AG08395 (cell line): ENCODE results near the gene HPN.
"Not testable (repeated sequence)": the region's sequence is repeated elsewhere in the genome, so short reads cannot be mapped to it uniquely, and the experiment has no call there.

Source experiments
- DNase-seq: peaks from one replicate; pipeline ENCODE4 v3.0.0; 2012; ENCODE audit warnings: mixed read lengths, low spot score

Gene HPN

DNA sequence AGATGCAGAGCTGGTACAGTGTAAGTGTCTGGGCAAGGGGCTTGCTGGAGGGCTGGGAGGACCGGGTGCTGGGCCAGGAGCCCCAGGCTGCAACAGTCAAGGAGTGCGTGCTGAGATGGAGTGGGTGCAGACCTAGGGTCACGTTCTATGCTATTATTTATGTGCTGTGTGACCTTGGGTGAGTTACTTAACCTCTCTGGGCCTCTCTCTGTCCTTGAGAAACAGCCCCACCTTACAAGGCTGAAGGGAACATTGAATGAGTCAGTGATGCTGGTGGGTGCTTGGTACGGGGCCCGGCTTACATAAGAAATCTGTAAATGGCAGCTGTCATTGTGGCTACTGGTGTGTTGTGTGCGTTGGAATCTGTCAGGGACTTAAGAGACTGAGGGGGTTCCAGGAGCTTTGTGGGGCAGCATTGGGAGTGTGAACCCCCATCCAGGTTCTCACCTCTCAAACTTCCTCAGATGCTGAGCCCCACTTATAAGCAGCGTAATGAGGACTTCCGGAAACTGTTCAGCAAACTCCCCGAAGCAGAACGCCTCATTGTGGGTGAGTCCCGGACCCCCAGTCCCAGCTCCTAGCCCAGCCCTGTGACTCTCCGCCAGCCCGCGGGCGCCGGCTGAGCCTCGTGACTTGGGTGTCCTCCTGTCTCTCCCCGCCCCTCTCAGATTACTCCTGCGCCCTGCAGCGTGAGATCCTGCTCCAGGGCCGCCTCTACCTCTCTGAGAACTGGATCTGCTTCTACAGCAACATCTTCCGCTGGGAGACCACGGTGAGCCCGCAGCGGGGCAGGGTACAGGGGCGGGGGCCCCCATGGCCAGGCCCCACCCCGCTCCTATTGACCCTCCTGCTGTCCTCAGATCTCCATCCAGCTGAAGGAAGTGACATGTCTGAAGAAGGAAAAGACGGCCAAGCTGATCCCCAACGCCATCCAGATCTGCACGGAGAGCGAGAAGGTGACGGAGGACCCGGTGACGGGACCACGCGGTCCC is 31.8 kb upstream of the HPN start:
- DNase-seq: no peak

- DNase-seq: no peak
Measured at GRCh38 chr19:35011091-35011689, 30.3 kb upstream of the HPN start.

DNA sequence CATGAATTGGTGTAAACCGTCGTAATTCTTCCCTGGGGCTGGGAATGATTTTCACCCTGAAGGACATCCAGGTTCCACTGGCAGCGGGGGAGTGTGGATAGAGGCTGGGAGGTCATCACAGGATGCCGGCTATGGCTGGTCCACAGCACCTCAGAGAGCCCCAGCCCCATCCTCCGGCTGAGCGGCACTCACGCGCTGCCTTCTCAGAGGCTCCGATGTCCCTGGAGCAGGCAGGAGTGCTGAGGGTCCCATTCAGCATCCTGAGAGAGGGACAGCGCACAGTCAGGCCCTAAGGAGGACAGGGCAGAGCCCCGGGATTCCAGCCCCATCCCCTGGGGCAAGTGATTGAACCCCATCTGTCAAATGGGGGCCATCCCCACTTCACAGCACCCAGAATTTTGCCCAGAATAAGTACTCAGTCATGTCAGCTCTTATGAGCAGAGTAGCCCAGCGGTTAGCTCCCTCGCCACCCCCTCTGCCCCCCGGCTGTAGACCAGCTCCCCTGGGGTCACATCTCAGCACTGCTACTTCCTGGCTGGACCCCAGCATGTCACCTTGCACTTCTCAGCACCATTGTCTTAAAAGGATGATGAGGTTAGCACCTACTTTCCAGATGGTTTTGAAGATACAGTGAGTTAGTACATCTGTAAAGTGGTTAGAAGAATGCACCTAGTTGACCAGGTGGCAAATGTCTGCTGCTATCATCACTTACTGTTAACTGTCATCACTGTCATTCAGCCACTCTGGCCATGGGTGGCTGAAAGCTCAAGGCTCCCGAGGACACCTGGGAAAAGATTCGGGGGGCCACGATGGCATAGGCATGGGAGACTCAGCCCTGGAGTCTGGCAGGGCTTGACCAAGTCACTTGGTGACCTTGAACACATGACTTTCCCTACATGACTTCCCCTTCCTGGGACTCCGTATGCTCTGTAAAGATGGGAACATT is 29.5 kb upstream of the HPN start:
- DNase-seq: no peak

DNA sequence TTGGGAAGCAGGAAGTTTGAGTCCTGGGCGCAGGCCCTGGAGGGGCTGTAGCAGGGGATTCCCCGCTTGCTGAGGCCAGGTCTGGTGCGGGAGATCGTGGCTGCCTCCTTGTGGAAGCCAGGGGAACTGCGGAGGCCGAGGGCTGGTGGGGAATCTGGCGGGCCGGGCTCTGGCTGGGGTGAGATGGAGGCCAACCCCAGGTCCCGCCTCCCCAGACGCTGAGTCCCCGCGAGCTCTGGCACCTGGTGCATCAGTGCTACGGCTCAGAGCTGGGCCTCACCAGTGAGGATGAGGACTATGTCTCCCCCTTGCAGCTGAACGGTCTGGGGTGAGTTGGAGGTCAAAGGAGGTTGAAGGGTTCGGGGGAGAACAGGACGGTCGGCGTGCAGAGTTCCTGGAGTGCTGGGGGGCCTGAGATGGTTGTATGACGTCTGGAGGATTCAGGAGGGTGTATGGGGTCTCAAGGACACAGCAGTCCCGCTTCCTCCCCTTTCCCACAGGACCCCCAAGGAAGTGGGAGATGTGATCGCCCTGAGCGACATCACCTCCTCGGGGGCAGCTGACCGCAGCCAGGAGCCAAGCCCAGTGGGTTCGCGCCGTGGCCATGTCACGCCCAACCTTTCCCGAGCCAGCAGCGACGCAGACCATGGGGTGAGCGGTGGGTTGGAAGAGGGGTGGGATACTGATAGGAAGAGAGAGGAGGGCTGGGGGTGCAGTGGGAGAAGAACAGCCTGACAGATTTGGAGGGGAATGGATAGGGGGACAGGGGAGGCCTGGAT is 28.3 kb upstream of the HPN start:
- peak; percentile 81 for DNase-seq

GRCh38 chr19:35013820-35014754 is 27.4 kb upstream of the HPN start:
- DNase-seq: no peak

DNA sequence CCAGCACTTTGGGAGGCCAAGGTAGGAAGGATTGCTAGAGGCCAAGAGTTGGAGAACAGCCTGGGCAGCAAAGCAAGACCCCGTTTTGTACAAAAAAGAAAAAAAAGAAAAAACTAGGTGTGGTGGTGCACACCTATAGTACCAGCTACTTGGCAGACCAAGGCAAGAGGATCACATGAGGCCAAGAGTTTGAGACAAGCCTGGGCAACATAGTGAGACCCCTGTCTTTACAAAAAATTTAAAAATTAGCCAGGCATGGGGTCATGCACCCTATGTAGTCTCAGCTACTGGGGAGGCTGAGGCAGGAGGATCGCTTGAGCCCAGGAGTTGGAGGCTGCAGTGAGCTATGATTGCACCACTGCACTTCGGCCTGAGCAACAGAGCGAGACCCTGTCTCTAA is 26.7 kb upstream of the HPN start:
- DNase-seq: not testable (repeated sequence)

DNA sequence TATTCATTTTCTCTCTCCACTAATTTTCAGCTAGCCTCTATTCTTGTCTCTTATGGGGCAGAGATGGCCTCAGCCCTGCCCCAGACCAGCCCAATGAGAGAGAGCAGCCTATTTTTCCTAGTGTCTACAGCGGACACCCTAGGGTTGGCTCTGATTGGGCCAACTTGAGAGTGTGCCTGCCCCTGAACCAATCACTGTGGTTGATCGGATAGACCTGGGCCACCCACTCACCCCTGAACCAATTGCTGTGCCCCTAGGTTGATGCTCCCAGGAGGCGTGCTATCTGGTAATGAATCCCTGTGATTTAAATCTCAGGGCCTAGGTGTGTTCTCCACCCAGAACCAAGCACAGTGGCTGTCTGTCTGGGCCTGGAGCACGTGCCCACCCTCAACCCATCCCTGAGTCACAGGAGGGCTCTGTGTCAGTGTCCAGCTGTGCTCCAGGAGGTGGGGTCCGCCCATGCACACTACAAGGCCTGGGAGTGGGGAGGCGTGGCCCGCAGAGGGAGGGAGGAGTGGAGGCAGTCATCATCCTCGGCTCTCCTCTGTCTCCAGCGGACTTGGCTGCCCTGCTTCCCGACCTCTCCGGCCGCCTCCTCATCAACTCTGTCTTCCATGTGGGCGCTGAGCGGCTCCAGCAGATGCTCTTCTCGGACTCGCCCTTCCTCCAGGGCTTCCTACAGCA is 26.1 kb upstream of the HPN start:
- DNase-seq: peak; percentile 67

DNA sequence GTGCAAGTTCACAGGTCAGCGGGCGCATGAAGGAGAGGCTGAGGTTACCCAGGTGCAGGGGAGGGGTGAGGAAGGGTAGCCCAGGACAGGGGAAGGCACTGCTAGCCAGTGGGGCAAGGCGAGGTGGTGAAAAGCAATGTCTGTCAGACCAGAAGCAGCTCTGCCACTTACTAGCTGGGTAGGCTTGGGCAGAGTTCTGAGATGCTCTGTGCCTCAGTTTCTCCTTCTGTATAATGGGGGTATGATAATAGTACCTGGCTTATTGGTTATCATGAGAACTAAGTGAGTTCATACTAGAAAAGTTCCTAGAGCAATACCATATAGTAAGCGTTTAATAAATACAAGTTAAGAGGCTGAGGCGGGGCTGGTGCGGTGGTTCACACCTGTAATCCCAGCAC is 25.6 kb upstream of the HPN start:
- no peak for DNase-seq

DNA sequence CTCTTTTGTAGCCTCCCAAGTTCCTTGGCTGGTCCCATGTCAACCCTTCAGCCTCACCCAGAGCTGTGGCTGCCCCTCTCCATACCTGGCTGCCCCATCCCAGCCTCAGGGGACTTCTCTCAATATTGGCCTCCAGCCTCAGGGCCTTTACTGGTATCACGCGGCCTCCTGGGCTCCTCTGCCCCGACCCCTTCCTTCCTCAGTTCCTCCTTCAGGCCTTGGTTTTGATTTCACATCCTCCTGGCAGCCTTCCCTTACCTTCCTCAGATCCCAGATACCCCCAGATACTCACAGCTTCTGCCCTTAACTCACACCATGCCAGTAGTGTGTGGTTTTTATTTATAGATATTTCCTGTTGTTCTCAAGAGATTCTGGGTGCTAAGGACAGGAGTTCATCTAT is 24.0 kb upstream of the HPN start:
- no peak for DNase-seq

DNA sequence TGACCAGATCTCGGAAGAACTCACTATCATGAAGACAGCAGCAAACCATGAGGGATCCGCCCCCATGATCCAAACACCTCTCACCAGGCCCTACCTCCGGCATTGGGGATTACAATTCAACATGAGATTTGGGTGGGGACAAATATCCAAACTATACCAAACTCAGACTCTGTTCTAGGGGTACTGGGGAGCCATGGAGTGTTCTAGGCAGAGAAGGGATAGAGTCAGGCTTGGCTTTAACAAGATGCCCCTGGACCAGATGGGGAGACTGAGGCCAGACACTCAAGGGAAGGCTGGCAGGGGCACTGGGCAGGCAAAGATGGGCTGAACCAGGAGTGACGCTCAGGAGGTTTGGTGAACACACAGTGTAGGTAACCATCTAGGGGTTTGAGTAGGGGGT is 23.1 kb upstream of the HPN start:
- DNase-seq: no peak

- no peak for DNase-seq
Measured at GRCh38 chr19:35019144-35019543, 22.4 kb upstream of the HPN start.

GRCh38 chr19:35021016-35021415 is 20.5 kb upstream of the HPN start:
- no peak for DNase-seq

DNA sequence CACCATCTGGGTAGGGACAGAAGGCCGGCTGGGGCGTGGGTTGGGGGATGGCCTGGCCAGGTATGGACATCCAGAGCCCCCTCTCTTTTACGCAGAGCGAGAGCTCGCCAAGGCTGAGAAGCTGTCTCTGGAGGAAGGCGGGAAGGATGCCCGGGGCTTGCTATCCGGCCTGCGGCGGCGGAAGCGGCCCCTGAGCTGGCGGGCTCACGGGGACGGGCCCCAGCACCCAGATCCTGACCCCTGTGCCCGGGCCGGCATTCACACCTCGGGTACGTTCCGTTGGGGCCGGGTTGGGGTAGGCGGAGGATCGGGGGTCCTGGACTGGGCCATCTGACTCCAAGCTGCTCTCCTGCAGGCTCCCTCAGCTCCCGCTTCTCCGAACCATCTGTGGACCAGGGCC is 19.9 kb upstream of the HPN start:
- DNase-seq: no peak

- no peak for DNase-seq
Measured at GRCh38 chr19:35022460-35022859, 19.1 kb upstream of the HPN start.

DNA sequence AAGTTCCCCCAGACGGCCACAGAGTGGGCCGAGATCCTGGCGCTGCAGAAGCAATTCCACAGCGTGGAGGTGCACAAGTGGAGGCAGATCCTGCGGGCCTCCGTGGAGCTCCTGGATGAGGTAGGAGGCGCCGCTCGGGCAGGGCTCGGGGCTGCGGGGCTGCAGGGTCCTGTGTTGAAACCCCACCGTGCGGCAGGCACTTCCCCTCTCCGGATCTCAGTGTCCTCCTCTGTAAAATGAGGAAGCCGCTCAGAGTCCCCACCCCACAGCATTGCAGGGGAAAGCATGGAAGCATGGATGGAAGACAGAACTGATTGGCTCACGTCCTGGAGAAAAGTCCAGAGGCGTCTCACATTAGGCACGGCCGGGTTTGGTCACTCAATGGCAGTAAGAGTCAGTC is 18.1 kb upstream of the HPN start:
- DNase-seq: no peak

DNA sequence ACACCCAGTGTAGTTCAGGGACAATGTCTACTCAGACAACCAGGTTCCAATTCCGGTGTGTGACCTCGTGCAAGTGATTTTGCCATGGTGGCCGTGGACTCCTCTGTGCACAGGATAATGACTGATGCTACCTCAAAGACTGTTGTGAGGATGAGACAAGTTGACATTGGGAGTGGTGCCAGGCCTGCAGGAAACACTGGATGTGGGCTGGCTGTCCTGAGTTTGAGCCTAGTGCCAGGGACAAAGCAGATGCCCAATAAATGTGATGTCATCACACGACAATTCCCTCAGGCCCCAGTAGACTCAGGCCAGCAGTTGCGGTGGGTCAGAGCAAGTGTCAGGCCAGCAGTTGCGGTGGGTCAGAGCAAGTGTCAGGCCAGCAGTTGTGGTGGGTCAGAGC is 17.4 kb upstream of the HPN start:
- DNase-seq: no peak

DNA sequence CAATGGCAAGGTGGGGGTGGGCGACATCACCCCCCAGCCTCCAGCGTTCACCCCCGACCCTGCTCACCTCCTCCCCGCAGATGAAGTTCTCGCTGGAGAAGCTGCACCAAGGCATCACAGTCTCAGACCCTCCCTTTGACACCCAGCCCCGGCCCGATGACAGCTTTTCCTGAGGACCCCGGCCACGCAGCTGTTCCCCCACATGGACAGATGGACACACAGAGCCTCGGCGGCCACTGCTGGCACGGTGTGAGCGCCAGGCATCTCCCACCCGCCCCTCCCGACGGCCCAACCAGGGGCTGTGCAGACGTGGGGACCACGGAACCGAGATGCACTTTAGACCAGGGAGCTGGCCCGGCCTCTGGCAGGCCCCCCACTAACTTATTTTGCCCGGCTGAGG is 15.6 kb upstream of the HPN start:
- no peak for DNase-seq

- DNase-seq: no peak
Measured at GRCh38 chr19:35026418-35026817, 15.1 kb upstream of the HPN start.

- no peak for DNase-seq
Measured at GRCh38 chr19:35027009-35027408, 14.5 kb upstream of the HPN start.
